Fibroblast of lung (primary cell): ENCODE data around the gene CFAP65.

Experiments used
- CTCF ChIP-seq, 2 donors: IDR thresholded peaks in 1 of 2; conservative IDR thresholded peaks in 1 of 2; 1 replicate in 1 of 2; 2 replicates in 1 of 2; pipeline ENCODE4 v1.5.1; 2011 to 2012; ENCODE audit warnings: low read length in 2 of 2, control low read depth in 1 of 2, inconsistent platforms in 1 of 2, low read depth in 1 of 2, mild to moderate bottlenecking in 1 of 2
- EZH2 ChIP-seq: IDR thresholded peaks from 2 replicates; pipeline ENCODE4 v1.5.1; 2012; ENCODE audit warnings: low read length, control low read depth, mild to moderate bottlenecking; ENCODE audit errors: missing control alignments

GRCh38 chr2:219086196-219086595 lies 44.9 kb upstream of the CFAP65 start:
- TF ChIP-seq CTCF (conservative IDR thresholded peaks at IDR 0.05 in 1 of 2, IDR thresholded peaks at IDR 0.05 in 1 of 2; ENCODE audit: low read depth in 1 of 2, low read length in 2 of 2), result no peak
- no peak for TF ChIP-seq EZH2
